Chondrocyte (in vitro differentiated cells): ENCODE data around the gene LRMDA. TPM values are rescaled to one million over a fixed set of nuclear protein-coding genes. Genes with fewer than 3 reads are reported as not detected.

Experiments
- DNase-seq: peaks from one replicate; pipeline ENCODE4 v3.0.0; 2021; ENCODE audit warnings: mixed read lengths, low spot score
- H3K27ac Mint-ChIP-seq: one replicate; pipeline ENCODE4 v1.8.0; 2021; ENCODE audit warnings: mild to moderate bottlenecking, moderate library complexity, mixed read lengths; ENCODE audit not compliant: unreplicated experiment
- H3K27me3 Mint-ChIP-seq: 2 replicates; pipeline ENCODE4 v1.8.0; 2021; ENCODE audit warnings: low read depth, mixed read lengths
- H3K36me3 Mint-ChIP-seq: 2 replicates; pipeline ENCODE4 v1.8.0; 2021; ENCODE audit warnings: low read depth, mixed read lengths
- H3K4me1 Mint-ChIP-seq: 2 replicates; pipeline ENCODE4 v1.8.0; 2021; ENCODE audit warnings: low read depth, mild to moderate bottlenecking, mixed read lengths
- H3K4me3 Mint-ChIP-seq: one replicate; pipeline ENCODE4 v1.8.0; 2021; ENCODE audit warnings: mild to moderate bottlenecking, moderate library complexity, mixed read lengths; ENCODE audit not compliant: unreplicated experiment
- H3K9me3 Mint-ChIP-seq: 2 replicates; pipeline ENCODE4 v1.8.0; 2021; ENCODE audit warnings: low read depth, mixed read lengths
- CTCF ChIP-seq: fragments of 200-600 bp; sonication (generic); IDR thresholded peaks from 2 replicates; pipeline ENCODE4 v1.5.0; 2021; ENCODE audit warnings: antibody characterized with exemption, mild to moderate bottlenecking, moderate library complexity
- total RNA-seq: library from RNA; stranded (reverse); gene quantifications from 3 replicates; pipeline ENCODE4 v1.2.1, GENCODE V29; 2021

Gene LRMDA
- total RNA-seq, 1 donor from 2014 or later: 2.8 TPM

DNA sequence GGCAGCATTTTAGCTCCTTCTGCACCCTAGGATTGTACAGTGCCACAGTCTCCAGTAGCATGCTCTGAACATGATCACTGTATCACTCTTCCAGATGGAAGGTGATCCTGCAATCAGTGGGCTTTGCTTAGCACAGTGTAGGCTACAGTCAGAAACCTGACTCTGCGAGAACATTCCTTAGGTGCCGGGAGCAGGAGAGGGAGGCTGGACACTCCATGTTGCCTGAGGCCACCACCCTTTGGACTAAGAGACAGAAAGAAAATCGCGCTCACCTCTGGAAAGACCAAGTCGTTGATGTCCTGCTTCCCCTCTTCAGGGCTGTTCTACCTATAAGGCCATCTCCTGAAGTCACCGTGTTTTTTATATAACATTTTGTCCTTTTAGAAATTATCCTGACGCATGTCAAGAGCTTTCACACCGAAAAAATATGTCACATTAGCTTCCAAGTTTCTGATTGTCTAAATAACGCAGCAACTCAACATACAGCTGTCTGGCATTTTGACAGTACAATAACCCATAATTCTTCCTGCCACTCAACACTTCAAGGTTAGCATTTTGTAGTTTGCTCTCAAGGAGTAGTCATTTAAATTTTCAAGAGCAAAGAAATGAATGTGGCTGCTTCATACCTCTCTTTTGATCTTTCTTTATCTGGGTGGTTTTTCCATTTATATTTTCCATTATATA lies 563.1 kb downstream of the LRMDA start:
- Mint-ChIP-seq H3K27me3 (peaks cover 5% of the 10 kb centered on the region), H3K9me3 (no peaks in the 10 kb centered on the region), H3K27ac (no peak overlapping the region), H3K4me3 (no peak overlapping the region), H3K4me1 (peaks cover 8% of the 10 kb centered on the region), H3K36me3 (no peaks in the 10 kb centered on the region)
- no peak for TF ChIP-seq CTCF
- DNase-seq: no peak

- no peak for DNase-seq
- Mint-ChIP-seq H3K27me3 (peaks cover 7% of the 10 kb centered on the region), H3K27ac (no peak overlapping the region), H3K4me3 (no peak overlapping the region), H3K36me3 (no peaks in the 10 kb centered on the region), H3K4me1 (peaks cover 8% of the 10 kb centered on the region), H3K9me3 (no peaks in the 10 kb centered on the region)
- TF ChIP-seq CTCF: no peak
These were observed 563.6 kb downstream of the LRMDA start for GRCh38 chr10:75995041-75995430.

DNA sequence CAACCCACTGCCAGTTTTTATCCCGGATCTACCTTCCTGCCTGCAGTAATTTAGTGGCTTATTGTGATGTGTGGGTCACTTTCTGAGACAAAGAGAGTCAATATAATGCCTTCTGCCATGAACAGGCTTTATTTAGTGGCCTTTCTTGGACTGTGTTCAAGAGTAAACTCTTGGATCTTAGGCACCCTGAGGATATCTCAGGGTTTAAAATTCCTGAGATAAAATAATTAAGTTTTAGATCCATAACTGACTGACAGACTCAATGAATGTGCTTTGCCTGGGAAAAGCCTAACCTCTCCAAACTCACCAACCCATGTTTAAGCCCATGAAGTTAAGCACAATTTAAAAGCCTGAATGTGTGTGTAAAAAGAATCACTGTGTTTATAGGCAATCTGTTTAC lies 564.3 kb downstream of the LRMDA start:
- peaks cover 8% of the 10 kb centered on the region for H3K4me1 Mint-ChIP-seq
- DNase-seq: no peak
- H3K4me3 Mint-ChIP-seq: no peak overlapping the region
- H3K27me3 Mint-ChIP-seq: peaks cover 8% of the 10 kb centered on the region
- no peak for TF ChIP-seq CTCF
- H3K9me3 Mint-ChIP-seq: no peaks in the 10 kb centered on the region
- no peaks in the 10 kb centered on the region for H3K36me3 Mint-ChIP-seq
- H3K27ac Mint-ChIP-seq: no peak overlapping the region

GRCh38 chr10:75999001-75999400 lies 567.6 kb downstream of the LRMDA start:
- DNase-seq: no peak
- Mint-ChIP-seq H3K27ac (no peak overlapping the region), H3K4me1 (peaks cover 1% of the 10 kb centered on the region), H3K9me3 (no peaks in the 10 kb centered on the region), H3K4me3 (no peak overlapping the region), H3K27me3 (peaks cover 10% of the 10 kb centered on the region), H3K36me3 (no peaks in the 10 kb centered on the region)
- TF ChIP-seq CTCF: no peak

DNA sequence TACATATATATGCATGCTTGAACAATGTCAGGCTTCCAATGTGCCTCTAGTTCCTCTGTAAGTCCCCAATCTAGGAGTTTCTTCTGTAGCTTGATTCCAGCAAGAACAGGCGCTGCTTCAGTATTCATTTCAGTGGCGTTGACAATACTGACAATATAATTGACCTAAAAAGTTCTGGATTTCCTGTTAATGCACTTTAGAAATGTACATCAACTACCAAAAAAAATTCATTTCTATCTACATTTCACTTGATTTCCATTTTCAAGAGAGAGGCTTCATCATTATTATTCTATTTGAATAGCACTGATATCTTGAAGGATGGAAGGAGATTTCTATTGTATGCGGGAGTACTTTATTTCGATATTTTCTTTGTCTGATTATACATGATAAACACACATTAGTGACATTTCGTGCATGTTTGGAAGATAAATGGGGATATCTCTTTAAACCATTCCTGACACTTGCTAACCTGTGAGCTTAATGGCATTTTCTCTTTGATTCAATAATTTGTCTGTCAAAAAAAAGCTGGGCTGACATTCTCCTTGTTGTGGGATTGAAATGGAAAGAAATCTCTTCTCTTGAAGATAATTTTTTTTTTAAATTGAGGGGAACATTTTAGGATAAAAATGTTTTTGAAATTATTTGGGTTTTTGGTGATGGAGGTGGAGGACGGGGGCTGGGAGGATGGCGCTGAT lies 568.2 kb downstream of the LRMDA start:
- Mint-ChIP-seq H3K27ac (no peak overlapping the region), H3K4me1 (no peaks in the 10 kb centered on the region), H3K9me3 (no peaks in the 10 kb centered on the region), H3K27me3 (peaks cover 10% of the 10 kb centered on the region), H3K36me3 (no peaks in the 10 kb centered on the region), H3K4me3 (no peak overlapping the region)
- no peak for TF ChIP-seq CTCF
- DNase-seq: no peak
